Activated T-cell treated with anti-CD3 and anti-CD28 coated beads, Interleukin-2, amount 50 U/mL, for 1 hour (primary cell): ENCODE results near the gene DMD.

Source experiments
- DNase-seq: peaks from one replicate; pipeline ENCODE4 v3.0.0-alpha.2; 2020

The DMD gene

GRCh38 chrX:31836479-31836878, 1374.9 kb downstream of the DMD start:
- DNase-seq: no peak

GRCh38 chrX:31832263-31832662, 1379.1 kb downstream of the DMD start:
- DNase-seq: no peak

GRCh38 chrX:31820430-31821210, 1390.7 kb downstream of the DMD start:
- DNase-seq: no peak

GRCh38 chrX:31819455-31819854, 1391.9 kb downstream of the DMD start:
- DNase-seq: no peak

GRCh38 chrX:31811106-31811505, 1400.2 kb downstream of the DMD start:
- no peak for DNase-seq

- DNase-seq: no peak
Measured at GRCh38 chrX:31808357-31808756, 1403.0 kb downstream of the DMD start.

GRCh38 chrX:31807165-31807564, 1404.2 kb downstream of the DMD start:
- DNase-seq: no peak

GRCh38 chrX:31805781-31806180, 1405.6 kb downstream of the DMD start:
- no peak for DNase-seq

GRCh38 chrX:31800219-31800618, 1411.1 kb downstream of the DMD start:
- DNase-seq: no peak

- DNase-seq: no peak
Measured at GRCh38 chrX:31796624-31797023, 1414.7 kb downstream of the DMD start.

- DNase-seq: no peak
Measured at GRCh38 chrX:31747411-31747810, 1463.9 kb downstream of the DMD start.

- DNase-seq: no peak
Measured at GRCh38 chrX:31743004-31743403, 1468.3 kb downstream of the DMD start.

- DNase-seq: no peak
Measured at GRCh38 chrX:31717474-31717873, 1493.9 kb downstream of the DMD start.

- no peak for DNase-seq
Measured at GRCh38 chrX:31715675-31716074, 1495.7 kb downstream of the DMD start.

- no peak for DNase-seq
Measured at GRCh38 chrX:31714797-31715196, 1496.6 kb downstream of the DMD start.

GRCh38 chrX:31713120-31713519, 1498.2 kb downstream of the DMD start:
- DNase-seq: no peak

GRCh38 chrX:31711166-31711565, 1500.2 kb downstream of the DMD start:
- DNase-seq: no peak

- no peak for DNase-seq
Measured at GRCh38 chrX:31708116-31708515, 1503.2 kb downstream of the DMD start.

- DNase-seq: no peak
Measured at GRCh38 chrX:31706466-31706865, 1504.9 kb downstream of the DMD start.

- DNase-seq: no peak
Measured at GRCh38 chrX:31705816-31706215, 1505.5 kb downstream of the DMD start.

- no peak for DNase-seq
Measured at GRCh38 chrX:31704938-31705337, 1506.4 kb downstream of the DMD start.

GRCh38 chrX:31702222-31702621, 1509.1 kb downstream of the DMD start:
- no peak for DNase-seq

GRCh38 chrX:31697294-31697916, 1513.9 kb downstream of the DMD start:
- DNase-seq: no peak

- no peak for DNase-seq
Measured at GRCh38 chrX:31679861-31680260, 1531.5 kb downstream of the DMD start.

GRCh38 chrX:31670245-31670644, 1541.1 kb downstream of the DMD start:
- DNase-seq: no peak
